ENCODE measurements around the gene NDN.
"Not testable (repeated sequence)": the region's sequence is repeated elsewhere in the genome, so short reads cannot be mapped to it uniquely, and the experiment has no call there.

The NDN gene

DNA sequence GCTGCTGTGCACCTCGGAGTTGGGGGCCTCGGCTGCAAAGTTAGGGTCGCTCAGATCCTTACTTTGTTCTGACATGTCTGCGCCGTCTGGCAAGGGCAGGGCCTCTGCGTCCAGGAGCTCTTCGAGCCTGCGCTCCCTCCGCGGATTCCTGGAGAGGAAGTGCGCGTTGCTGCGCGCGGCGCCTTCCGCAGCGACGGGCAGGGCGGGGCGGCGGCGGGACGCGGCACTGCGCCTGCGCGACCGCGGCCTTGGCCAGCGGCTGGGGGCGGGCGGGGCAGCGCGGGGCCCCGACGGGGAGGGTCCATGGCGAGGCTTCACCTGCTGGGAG is at the start of gene NDN:
Gene NDN, minus strand, starts transcription at position 163 of the 328 bp plus-strand sequence. Its CDS starts 88 bp downstream, at position 75.
- DNase-seq = no peak

GRCh38 chr15:23736033-23736673 is 49.0 kb upstream of the NDN start:
- no peak for DNase-seq

DNA sequence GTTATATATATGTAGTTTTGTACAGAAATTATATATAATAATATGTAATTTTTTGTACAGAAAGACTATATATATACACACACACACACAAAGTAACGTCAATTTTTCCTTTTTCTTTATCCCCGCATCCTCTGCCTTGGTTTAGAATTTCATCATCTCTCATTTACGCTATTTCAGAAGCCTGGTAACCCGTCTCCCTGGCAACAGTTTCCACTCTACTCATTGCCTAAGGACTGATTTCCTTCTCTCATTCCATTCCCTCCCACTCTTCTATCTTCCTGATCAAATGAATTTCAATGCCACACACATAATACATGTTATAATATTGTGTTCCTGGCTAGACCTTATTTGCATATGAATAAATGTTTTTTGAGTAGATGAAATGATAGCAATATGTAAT is 47.8 kb upstream of the NDN start:
- DNase-seq = no peak

DNA sequence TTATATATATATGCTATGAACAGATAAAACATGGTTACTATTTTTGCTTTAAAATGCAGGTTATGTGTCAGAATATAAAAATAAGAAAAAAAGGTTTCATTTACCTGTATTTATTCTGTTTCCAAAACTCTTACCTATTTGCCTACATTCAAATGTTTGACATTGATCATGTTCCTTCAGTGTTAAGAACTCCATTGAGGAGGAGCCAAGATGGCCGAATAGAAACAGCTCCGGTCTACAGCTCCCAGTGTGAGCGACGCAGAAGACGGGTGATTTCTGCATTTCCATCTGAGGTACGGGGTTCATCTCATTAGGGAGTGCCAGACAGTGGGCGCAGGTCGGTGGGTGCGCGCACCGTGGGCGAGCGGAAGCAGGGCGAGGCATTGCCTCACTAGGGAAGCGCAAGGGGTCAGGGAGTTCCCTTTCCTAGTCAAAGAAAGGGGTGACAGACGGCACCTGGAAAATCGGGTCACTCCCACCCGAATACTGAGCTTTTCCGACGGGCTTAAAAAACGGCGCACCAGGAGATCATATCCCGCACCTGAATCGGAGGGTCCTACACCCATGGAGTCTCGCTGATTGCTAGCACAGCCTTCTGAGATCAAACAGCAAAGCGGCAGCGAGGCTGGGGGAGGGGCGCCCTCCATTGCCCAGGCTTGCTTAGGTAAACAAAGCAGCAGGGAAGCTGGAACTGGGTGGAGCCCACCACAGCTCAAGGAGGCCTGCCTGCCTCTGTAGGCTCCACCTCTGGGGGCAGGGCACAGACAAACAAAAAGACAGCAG is 27.0 kb upstream of the NDN start:
- DNase-seq = not testable (repeated sequence)

- DNase-seq = no peak
These were observed 21.2 kb upstream of the NDN start for GRCh38 chr15:23708332-23708731.

GRCh38 chr15:23695282-23695681 is 8.2 kb upstream of the NDN start:
- DNase-seq = no peak

DNA sequence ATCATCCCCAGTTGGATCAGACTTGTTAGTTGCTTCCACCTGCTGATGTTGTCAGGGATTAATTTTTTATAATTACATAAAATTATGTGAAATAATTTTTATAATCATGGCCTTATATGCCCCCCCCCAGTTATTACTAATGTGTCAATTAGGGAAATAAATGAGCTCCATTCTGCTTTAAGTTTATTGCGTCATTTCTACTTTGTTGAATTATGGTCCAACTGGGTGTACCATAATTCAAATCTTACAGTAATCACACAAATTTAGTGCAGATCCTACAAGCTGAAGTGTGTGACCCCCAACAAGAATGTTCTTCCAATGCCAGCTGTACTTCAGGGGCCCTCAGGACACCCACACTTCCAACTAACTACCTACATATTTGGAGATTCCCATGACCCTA is 7.5 kb upstream of the NDN start:
- DNase-seq = no peak

DNA sequence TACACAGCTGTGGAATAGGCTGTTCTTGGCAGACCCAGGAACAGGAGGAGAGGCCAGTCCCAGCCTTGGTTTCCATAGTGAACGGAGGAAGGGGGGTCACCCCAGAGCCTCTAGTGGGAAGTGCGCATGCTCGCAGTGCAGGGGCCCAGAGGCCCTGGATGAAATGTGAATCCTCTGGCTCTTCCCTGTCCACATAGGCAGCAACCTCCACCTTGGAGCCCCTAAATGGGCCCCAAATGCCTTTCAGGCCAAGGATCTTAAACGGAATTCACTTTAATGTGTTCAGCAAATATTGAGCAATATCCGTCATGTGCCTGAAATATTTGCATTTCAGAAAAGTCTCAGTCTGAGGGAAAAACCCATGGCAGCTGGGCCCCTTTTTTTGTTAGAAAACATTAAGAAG is 3.3 kb upstream of the NDN start:
- DNase-seq = no peak

- no peak for DNase-seq
These were observed 2.9 kb upstream of the NDN start for GRCh38 chr15:23690015-23690414.

GRCh38 chr15:23686466-23687142 is 501 bp downstream of the NDN start:
- DNase-seq = no peak

DNA sequence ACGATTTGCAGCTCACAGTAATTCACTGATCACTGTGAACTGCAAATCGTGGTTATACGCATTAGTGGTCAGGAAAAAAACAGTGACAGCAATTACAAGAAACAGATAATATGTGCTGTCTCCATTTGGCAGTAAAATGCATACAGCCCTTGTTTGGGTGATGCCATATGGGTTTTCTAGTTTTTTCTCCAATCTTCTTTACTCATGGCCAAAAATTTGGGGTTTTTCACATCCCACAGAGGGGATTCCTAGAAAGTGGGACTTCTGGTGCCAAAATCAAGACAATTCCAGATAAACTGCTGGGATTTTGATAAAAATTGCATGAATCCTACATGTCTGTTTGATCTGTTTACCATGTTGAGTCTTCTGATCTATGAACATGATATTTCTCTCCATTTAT is 15.6 kb downstream of the NDN start:
- DNase-seq = no peak

GRCh38 chr15:23670970-23671369 is 16.1 kb downstream of the NDN start:
- no peak for DNase-seq

- DNase-seq = no peak
These were observed 23.9 kb downstream of the NDN start for GRCh38 chr15:23663232-23663631.

DNA sequence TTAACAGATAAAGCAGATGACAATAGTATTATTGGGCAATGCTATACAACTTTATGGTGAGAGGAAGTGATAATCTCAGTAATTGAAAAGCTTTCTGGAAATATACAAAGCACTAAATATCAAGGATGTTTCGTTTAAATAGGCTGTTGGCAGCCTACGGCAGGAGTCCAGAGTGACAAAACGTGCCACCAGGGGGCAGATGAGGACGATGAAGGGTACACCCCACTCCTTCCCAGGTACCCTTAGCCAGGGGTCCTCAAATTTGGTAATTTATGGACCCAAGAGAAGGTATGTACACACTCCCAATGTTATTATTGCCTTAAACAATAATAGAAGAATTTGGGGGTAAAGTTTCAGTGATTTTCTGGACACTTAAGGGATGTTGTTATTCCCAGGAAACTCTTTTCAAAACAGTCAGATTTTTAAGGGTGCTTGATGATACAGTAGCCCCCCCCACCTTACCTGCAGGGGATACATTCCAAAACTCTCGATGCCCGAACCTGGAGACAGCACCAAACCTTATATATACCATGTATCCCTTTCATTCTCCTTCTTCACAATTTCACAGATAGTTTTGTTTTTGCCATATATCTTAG is 38.1 kb downstream of the NDN start:
- no peak for DNase-seq

DNA sequence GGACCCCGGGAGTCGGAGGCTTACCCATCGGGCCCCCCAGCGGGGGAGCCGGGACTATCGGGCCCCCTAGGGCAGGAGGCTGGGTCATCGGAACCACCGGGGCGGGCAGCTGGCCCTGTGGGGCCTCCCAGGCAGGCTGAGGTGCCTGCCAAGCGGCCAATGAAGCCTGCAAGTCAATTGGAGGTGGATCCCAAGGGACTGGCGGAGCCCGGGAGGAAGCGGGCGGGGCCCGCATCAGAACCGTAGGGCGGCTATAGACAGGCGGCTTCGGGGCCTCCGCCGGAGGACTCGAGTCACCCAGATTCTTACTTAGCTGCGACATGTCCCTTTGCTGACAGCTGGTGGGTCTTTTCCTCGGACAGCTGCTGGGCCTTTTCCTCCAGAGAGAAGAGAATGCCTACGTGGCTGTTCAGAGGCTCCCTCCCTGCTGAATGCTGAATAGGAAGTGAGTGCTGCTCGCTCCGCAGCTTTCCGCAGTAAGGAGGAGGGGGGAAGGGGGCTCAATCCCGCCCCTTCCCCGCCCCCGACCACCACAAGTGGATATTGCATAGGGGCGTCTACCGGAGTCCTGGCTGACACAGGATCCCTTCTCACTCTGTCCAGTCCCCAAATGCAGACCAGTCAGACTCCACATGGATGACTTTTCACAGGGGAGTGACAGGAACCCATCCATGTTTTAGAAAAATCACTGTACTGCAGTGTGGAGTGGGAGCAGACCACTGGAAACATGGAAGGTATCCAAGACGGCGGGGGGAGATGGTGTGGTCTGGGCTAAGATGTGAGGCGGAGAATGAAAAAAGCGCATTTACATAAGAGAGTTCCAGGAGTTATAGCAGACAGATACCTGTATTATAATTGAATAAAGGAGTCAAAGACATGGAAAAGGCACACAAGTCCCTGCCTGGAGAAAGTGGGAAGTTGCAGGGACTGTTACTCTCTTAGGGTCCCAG is 39.4 kb downstream of the NDN start, which contains the start of gene MAGEL2:
Gene MAGEL2, minus strand, starts transcription at position 447 of the 950 bp plus-strand sequence. Its CDS starts 125 bp downstream, at position 322.
- no peak for DNase-seq

GRCh38 chr15:23647001-23647295 is 40.2 kb downstream of the NDN start:
- no peak for DNase-seq

DNA sequence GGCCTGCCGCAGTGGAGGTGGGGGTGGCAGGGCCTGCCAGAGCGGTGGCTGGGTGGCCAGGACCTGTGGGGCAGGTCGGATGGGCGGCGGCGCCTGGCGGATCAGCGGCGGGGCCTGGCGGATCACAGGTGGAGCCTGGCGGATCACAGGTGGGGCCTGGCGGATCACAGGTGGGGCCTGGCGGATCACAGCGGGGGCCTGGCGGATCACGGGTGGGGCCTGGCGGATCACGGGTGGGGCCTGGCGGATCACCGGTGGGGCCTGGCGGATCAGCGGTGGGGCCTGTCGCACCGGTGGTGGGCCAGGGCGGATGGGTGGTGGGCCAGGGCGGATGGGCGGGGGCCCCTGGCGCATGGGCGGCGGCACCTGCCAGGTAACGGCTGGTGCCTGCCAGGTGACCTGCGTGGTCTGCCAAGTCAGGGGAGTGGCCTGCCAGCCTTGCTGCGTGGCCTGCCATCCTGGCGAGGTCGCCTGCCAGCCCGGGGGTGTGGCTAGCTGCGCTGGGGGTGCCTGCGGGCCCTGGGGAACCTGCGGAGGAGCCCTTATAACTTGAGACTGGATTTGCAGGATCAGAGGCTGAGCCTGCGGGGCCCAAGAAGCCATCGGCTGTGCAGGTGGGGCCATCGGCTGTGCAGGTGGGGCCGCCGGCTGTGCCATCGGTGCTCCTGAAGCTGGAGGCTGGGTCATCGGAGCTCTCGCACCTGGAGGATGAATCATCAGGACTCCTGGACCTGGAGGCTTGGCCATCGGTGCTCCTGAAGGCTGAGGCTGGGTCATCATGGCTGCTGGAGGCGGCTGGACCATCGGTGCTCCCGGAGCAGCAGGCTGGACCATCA is 40.7 kb downstream of the NDN start:
- DNase-seq = no peak

GRCh38 chr15:23645371-23646164 is 41.5 kb downstream of the NDN start:
- no peak for DNase-seq

DNA sequence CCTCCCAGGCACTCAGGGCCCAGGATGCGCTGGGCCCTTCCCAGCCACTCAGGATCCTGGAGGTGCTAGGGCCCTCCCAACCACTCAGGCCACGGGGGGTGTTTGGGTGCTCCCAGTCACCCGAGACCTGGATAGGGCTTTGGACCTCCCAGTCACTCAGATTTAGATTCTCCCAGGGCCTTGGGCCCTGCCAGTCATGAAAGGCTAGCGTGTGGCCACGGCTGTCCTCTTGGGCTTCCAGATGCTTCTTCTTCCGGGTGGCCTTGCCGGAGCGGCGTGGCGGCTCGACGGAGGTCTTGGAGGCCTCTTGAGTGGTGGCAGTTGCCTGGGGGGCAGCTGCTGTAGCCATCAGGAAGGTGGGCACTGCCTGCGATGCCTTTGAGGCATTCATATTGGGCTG is 42.3 kb downstream of the NDN start:
- DNase-seq = no peak

DNA sequence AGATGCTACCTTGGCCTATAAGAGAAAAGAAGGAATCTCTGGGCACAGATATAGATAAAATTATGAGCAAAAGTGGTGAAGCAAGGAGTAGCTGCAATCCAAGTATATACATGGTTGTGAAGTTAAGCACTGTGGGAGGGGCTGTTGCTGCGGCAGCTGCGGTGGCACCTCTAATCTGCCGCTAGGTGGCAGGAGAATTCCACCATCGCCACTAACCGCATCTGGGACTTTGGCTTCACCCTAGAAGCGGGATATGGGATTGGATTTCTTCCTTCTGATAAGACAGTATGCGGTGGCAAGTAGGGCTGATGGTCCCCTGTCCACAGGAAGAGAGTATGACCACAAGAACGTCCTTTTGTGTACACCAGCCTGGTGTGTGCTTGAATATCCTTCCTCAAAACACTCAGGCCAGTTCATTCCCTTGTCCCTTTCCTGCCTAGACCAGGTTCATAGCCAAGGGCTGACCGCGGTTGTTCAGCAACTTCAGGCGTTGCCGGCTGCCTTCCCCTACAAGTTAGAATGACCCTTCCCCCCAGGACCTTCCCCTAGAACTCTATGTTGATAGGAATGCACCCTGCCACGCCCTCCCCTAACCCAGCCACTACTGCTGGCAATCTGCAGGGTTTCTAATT is 44.6 kb downstream of the NDN start:
- DNase-seq = no peak

All from activated naive CD4-positive, alpha-beta T cell treated with anti-CD3 and anti-CD28 coated beads, Interleukin-2, amount 50 U/mL, for 16 hours (primary cell).